GF-D8 (cell line): Measurements from ENCODE around the gene SLC6A16.
"Not testable (repeated sequence)": the region's sequence is repeated elsewhere in the genome, so short reads cannot be mapped to it uniquely, and the experiment has no call there.

Source experiments
- DNase-seq: peaks from one replicate; lab custom pipeline; 2025; lab: John Stamatoyannopoulos, UW

The SLC6A16 gene

GRCh38 chr19:49328741-49329140 is 3.8 kb upstream of the SLC6A16 start:
- DNase-seq = no peak

- no peak for DNase-seq
These were observed 3.0 kb upstream of the SLC6A16 start for GRCh38 chr19:49327878-49328544.

- no peak for DNase-seq
These were observed 1.2 kb upstream of the SLC6A16 start for GRCh38 chr19:49326165-49326704.

- DNase-seq = not testable (repeated sequence)
These were observed 765 bp upstream of the SLC6A16 start for GRCh38 chr19:49325756-49326155.

- DNase-seq = no peak
These were observed 6.7 kb downstream of the SLC6A16 start for GRCh38 chr19:49318296-49318695.

- DNase-seq = no peak
These were observed 8.7 kb downstream of the SLC6A16 start for GRCh38 chr19:49316284-49316683.

- DNase-seq = no peak
These were observed 9.9 kb downstream of the SLC6A16 start for GRCh38 chr19:49315111-49315510.

GRCh38 chr19:49309087-49309486 is 15.9 kb downstream of the SLC6A16 start:
- DNase-seq = no peak

GRCh38 chr19:49306734-49307133 is 18.3 kb downstream of the SLC6A16 start:
- DNase-seq = not testable (repeated sequence)

GRCh38 chr19:49301866-49302252 is 23.1 kb downstream of the SLC6A16 start:
- DNase-seq = no peak

- DNase-seq = no peak
These were observed 23.7 kb downstream of the SLC6A16 start for GRCh38 chr19:49301165-49301865.

- DNase-seq = not testable (repeated sequence)
These were observed 26.3 kb downstream of the SLC6A16 start for GRCh38 chr19:49298653-49299052.

- DNase-seq = no peak
These were observed 27.6 kb downstream of the SLC6A16 start for GRCh38 chr19:49297403-49297802.

GRCh38 chr19:49295208-49295880 is 29.6 kb downstream of the SLC6A16 start:
- no peak for DNase-seq

- no peak for DNase-seq
These were observed 30.6 kb downstream of the SLC6A16 start for GRCh38 chr19:49294401-49294800.

GRCh38 chr19:49290517-49290916 is 34.5 kb downstream of the SLC6A16 start:
- DNase-seq = no peak

- DNase-seq = not testable (repeated sequence)
These were observed 35.7 kb downstream of the SLC6A16 start for GRCh38 chr19:49289286-49289685.

GRCh38 chr19:49288205-49288604 is 36.8 kb downstream of the SLC6A16 start:
- DNase-seq = not testable (repeated sequence)

- no peak for DNase-seq
These were observed 37.7 kb downstream of the SLC6A16 start for GRCh38 chr19:49287141-49287770.

- DNase-seq = no peak
These were observed 42.8 kb downstream of the SLC6A16 start for GRCh38 chr19:49282184-49282583.

GRCh38 chr19:49272204-49272603 is 52.8 kb downstream of the SLC6A16 start:
- no peak for DNase-seq

GRCh38 chr19:49271080-49271753 is 53.8 kb downstream of the SLC6A16 start:
- DNase-seq = no peak
